HG03066 (cell line): ENCODE results near the gene DEGS1.

Source experiments
- ATAC-seq: cut with Tn5 transposase; IDR thresholded peaks from one replicate; pipeline ENCODE4 v1.9.1; 2021; ENCODE audit warnings: low read depth; ENCODE audit not compliant: unreplicated experiment

The DEGS1 gene

DNA sequence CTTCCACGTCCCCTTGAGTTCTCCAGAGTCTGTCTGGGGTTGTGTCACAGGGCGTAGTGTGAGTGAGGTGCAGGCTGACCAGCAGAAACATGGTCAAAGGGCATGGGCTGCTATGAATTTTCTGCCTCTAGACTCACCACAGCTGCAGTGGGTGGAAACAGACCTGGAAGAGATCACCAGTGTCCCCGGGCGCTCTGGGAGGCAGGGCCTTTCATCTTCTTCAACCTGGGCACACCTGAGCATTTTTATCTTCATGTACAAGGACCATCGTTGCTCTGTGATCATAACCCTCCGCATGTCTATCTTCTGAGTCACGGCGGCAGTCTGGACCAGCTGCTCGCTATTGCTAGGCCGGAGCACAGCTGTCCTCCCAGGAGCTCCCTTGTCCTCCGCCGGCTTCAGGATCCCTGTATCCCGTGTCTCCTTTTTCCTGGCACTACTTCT, 29.6 kb downstream of the DEGS1 start:
- ATAC-seq: no peak

DNA sequence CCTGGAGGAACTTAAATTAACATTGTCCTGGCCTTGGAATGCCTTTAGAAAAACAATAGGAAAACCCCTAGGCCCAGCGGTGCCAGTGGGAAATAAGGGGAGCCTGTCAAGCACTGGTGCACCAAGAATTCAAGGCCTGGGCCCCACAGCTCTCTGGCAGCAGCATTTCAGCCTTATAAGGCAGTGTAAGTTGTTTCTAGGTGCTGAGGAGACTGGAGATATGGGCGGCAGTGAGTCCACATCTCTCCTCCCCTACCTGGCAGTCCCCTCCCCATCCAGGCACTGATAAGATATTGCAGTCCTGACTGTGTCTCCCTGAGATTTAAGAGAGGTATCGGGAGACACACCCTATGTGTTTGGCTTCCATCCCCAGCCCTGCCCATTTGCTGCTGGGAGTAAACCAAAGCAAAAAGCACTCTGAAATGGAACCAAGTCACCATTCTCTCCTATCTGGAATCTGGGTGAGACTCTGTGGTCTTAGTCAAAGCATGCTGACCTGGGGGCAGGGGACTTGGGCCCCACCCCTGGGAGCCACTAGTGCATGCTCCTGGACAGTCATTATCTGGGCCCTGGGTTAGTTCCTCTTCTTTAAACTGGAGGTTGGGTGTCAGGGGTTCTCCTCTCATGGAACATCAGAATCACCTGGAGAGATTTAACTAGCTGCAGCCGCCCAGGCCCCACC, 30.5 kb downstream of the DEGS1 start:
- ATAC-seq: no peak

DNA sequence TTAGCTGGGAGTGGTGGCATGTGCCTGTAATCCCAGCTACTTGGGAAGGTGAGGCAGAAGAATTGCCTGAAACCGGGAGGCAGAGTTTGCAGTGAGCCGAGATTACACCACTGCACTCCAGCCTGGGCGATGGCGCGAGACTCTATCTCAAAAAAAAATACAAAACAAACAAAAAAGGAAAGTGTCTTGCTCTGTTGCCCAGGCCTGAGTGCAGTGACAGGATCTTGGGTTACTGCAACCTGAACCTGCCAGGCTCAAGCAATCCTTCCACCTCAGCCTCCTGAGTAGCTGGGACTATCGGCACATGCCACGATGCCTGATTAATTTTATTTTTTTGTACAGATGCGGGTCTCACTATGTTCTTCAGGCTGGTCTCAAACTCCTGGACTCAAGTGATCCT, 33.3 kb downstream of the DEGS1 start:
- no peak for ATAC-seq

DNA sequence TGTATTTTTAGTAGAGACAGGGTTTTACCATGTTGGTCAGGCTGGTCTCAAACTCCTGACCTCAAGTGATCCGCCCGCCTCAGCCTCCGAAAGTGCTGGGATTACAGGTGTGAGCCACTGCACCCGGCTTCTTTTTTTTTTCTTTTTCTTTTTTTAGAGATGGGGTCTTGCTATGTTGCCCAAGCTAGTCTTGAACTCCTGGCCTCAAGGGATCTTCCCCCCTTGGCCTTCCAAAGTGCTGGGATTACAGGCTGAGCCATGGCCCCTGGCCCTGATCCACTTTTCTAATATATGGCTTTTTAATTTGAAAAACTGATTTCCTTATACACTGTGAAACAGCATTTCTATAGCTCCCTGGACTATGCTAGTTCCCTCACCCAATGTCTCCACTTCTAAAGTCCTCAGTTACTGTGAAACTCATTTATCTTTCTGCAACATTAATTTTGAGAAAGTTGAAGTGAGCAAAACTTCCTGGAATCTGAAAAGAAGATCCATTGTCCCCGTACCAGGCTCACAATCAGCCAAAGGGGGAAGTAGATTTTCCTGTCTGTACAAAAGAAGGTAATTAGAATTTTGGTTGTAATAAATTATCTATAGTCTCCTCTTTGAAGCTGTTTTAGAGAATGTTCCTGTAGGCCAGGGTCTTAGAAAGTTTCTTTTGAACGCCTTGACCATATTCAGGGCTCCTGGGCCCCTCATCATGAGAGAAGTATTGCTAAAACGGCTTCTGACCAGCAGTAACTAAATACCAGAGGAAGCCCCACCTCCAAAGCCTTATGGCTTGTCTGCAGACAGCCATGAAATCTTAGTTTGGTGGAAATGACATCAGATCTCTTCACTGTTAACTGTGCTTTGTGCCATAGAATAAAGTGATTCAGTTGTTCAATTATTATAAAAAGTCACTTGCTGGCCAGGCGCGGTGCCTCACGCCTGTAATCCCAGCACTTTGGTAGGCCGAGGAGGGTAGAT, 34.9 kb downstream of the DEGS1 start:
- ATAC-seq: no peak

DNA sequence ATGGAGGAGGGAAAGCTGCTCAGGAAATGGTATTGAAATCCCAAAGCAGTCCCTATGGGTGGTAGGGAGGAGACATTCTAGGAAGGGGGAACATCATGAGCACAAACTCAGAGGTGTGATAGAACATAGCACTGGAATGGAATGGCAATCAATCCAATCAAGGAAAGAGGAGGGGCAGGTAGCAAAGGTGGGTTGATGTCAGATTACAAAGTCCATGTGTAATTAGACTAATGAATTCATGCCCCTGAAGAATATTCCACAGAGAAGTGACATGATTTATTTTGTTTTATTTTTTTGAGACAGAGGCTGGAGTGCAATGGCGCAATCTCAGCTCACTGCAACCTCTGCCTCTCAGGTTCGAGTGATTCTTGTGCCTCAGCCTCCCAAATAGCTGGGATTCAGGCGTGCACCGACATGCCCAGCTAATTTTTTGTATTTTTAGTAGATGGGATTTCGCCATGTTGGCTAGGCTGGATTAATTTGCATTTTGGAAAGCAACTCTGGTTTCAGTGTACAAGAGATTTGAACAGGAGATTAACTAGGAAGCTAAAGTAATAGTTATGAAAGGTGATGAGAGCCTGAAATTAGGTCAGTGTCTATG, 36.1 kb downstream of the DEGS1 start:
- no peak for ATAC-seq

DNA sequence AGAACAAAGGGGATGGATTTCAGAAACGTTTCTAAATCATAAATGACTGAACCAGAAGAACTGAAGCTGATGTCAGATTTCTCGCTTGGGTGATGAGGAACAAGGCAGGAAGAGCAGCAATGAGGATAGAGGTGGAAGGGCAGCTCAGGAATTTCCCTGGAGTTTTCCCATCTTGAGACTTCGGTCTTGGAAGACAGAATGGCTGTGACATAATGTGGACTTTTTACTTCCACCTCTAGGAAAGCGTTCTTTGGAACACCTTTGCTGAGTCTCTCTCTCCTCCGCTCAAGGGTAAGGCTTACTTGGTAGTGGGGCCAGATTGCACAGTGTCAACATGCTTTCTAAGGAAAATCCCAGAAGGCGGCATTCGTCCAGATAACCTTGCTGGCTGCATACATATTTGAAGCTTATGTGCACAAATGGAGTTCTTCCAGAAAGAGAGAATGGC, 36.6 kb downstream of the DEGS1 start:
- ATAC-seq: no peak

DNA sequence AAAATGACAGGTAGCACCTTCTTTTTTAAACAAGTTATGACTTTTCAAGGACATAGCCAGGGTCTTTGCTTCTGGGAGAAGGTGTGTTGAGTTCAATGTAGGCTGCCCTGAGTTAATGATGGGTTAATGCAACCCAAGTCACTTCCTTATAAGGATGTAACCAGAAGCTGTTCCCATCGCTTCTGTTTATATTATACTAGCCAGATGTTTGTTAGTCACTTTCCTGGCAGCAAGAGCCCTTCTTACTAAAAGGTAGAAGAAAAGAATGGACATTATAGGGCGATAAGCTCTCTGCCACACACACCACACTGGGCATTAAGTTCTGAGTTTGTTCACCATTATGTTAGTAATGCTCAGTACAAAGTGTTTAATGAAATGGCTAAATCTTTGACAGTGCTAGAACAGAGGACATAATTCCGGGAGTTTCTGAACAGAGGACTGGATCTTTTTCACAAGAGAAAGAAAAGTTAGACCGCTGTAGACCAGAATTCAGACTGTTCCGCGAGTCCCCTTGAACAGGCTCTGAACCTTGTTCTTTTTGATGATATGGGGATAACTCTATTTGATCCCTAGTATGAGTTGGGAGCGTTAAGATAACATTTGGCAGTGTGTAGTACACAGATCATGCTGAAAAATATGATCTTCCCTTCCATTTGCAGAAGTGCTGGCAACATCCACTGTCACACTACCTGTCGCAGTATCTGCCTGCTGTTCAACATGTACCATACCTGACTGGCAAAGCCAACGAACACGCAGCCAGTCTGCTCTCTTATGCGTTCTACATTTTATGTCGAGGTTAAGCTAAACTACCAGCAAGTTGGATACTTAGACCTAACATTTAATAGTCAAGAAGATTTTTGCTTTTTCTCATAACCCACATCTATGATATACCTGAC, 41.0 kb downstream of the DEGS1 start:
- ATAC-seq: no peak

DNA sequence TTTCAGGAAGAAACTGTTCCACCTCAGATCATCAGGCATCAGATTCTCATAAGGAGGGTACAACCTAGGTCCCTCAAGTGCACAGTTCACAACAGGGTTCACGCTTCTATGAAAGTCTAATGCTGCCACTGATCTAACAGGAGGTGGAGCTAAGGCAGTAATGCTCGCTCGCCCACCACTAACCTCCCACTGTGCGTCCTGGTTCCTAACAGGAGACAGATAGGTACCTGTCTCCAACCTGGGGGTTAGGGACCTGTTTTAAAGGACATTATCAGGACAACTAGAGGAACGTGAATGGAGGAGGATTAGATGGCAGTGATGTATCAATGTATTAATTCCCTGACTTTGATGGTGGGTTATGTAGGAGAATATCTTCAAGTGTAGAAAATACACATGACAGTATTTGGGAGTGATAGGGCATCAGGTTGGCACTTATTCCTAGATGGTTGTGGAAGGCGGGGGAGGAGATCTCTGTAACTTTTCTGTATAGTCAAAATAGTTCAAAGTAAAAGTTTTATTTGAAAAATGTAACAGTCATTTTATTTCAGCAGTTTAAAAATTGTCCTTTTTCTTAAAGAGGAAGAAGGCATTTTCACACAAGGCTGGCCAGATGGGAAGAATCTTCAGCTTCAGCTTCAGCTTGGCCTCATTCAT, 43.9 kb downstream of the DEGS1 start:
- no peak for ATAC-seq

DNA sequence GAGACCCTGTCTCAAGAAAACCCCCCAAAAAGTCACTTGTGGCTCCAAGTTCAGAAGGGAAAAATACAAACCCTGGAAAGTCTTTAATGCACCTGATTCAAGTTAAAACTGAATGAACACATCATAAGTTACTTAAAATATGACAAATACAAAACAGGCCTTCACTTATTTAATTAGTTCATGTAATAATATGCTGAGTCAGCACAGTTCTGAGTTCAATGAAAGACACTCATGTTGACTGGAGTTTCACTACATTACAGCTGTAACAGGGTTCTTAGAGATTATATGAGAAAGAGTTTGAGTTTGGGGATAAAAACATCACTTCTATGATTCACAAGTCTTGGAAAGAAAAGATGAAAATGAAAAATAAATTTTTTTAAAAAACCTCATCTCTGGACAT, 51.0 kb downstream of the DEGS1 start:
- ATAC-seq: no peak

DNA sequence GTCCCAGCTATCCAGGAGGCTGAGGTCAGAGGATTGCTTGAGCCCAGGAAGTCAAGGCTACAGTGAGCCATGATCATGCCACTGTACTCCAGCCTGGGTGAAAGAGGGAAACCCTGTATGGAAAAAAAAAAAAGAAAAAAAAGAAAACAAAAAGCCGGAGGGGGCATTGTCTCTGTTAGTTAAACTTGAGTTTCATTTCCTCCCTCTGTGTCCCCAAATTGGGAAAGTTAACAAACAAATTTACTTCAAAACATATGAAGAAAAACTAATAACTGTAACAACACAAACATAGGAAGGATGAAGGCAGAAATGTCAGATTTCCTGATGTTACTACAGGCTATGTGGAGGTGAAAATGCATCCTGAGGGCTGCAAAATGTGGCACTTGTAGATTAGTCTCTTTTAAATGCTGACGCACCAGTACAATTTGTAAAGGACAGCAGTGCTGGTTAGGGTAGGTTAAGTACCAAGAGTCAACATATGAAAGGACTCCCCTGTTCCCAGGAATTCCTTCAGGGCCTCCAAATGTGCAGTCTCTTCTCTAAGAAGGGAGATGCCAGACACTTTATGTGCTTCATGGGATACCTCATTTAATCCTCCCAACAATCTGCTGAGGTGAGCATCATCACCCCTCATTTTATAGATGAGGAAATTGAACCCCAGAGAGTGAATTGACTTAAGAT, 52.9 kb downstream of the DEGS1 start:
- ATAC-seq: no peak

DNA sequence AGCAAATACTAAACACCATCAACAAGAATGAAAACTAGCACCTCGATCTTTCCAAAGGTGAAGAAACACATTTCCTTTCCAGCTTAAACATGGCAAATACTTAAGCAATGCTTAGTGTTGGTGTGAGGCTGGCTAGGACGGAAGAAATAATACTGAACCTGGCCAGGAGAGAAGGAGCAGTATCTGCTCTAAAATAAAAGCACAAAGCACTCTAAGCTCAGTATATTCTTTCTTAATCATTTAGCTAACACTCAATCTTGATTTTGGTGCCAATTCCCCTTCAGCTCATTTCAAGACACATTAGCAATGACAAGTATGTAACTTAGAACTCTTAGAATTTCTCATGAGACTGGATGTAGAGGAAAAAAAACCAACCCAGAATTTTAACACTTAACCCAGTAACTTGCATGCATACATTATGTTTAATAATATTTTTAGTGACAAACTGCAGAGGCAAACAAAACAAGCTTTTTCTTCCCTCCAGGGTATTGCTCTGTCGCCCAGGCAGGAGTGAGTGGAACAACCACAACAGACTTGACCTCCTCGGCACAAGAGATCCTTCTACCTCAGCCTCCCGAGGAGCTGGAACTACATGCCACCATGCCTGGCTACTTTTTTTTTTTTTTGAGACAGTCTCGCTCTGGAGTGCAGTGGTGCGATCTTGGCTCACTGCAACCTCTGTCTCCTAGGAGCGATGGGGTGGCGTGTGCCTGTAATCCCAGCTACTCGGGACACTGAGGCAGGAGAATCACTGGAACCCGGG, 54.3 kb downstream of the DEGS1 start:
- ATAC-seq: no peak

DNA sequence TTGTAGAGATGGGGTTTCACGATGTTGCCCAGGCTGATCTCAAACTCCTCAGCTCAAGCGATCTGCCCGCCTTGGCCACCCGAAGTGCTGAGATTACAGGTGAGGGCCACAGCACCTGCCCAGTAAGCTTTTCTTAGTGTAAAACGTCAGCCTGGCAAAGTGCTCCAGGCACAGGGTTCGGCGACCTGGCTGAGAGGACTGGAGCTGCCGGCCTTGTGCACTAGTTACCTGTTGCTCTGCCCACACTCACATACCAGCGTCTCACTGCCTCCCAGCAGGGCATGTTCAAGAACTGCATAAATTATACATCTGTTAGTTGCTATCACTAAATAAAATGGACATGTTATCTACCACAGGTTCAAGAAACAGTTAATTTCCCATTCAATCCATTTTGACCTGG, 55.2 kb downstream of the DEGS1 start:
- no peak for ATAC-seq

DNA sequence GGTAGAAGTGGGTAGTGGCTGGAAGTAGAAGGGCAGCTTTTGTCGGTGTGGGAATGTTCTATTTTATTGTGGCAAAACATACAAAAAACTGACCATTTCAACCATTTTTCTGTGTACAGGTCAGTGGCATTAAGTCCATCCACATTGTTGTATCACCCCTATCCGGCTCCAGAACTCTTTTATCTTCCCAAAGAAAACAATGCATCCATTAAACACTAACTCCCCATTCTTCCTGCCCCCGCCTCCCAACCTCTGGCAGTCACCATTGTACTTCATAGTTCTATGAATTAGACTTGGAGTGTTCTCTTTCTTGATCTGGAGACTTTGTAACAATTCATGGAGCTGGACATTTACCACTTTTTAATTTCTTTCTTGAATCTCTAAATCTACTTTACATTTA, 55.7 kb downstream of the DEGS1 start:
- ATAC-seq: no peak
